DMS114 treated with DMSO at 0.1 percent for 48 hours (cell line): ENCODE measurements around the gene NHS.

Experiments
- DNase-seq: peaks from one replicate; lab custom pipeline; 2025; ENCODE audit not compliant: unreplicated experiment; lab: John Stamatoyannopoulos, UW

NHS gene

DNA sequence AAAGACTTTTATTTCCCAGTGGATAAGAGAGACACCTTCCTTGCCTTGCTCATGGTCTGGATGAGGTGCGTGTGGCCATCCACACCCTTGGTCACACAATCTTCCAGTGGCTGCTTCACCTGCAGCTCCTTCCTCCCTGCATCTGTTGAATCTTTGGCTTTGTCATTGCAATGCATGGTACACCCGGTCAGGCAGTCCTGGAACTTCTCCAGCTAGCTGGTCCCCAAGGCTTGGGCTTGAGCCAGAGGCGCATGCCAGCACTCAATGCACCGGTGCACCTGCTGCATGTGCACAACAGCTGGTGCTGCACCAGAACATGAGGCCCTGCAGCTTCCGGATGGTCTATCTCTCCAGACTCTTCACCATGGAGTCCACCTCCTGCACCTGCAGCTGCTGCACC, 394.0 kb downstream of the NHS start:
- DNase-seq = no peak

DNA sequence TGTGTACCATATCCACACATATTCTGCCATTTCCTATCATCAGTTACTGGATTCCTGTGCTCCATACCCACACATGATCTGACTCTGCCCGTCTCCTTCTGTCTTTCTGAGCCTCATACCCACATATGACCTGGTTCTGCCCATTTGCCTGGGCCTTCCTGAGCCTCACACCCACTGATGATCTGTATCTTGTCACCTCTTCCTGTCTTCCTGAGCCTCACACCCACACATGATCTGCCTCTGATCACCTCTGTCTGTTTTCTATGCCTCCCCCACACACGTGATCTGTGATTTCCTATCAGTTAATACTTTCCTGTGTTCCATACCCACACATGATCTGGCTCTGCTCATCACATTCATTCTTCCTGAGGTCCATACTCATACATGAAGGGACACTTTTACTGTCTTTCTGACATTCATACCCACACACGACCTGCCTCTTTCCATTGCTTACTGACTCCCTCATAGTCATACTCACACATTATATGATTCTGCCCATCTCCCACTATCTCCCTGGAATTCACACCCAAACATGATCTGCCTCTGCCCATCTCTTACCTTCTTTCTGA, 394.8 kb downstream of the NHS start:
- no peak for DNase-seq

DNA sequence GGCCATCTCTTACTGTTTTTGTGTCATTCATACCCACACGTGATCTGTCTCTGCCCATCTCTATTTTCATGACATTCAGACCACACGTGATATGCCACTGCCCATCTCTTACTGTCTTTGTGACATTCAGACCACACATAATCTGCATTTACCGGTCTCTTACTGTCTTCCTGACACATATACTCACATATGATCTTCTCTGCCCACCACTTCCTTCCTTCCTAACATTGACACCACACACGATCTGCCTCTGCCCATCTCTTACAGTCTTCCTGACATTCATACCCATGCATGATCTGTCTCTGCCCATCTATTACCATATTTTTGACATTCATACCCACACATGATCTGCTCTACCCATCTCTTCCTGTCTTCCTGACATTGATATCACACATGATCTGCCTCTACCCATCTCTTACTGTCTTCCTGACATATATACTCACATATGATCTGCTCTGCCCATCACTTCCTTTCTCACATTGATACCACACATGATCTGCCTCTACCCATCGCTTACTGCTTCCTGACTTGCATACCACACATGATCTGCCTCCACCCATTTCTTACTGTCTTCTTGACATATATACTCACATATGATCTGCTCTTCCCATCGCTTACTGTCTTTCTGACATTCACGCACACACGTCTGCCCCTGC, 398.3 kb downstream of the NHS start:
- no peak for DNase-seq

DNA sequence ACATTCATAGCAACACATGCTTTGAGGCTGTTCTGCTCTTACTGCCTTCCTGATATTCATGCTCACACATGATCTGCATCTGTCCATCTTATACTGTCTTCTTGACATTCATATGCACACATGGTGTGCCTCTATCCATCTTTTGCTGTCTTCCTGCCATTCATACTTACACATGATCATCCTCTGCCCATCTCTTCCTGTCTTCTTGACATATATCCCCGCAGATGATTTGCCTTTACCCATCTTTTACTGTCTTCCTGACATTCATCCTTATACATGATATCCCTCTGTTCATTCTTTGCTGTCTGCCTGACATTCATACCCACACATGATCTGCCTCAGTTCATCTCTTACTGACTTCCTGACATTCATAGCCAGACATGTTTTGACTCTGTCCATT, 399.1 kb downstream of the NHS start:
- no peak for DNase-seq

DNA sequence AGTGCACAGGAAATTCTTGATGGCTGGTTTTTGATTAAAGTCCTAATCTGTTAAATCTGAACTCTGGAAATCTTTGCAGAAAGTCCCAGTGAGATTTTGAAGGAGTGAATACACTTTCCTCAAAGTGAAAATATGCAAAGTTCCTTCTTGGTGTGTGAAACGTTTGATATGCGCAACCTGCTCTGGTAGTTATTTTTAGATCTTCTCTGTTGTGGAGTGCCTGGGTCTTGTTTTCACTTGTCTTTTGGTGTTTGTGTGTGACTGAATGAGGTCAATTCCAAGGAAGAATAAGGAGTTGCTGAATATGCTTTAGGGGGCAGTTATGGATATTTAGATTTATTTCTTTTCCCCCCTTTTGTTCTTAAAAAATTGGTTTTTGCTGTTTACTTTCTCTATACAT, 404.0 kb downstream of the NHS start:
- no peak for DNase-seq

DNA sequence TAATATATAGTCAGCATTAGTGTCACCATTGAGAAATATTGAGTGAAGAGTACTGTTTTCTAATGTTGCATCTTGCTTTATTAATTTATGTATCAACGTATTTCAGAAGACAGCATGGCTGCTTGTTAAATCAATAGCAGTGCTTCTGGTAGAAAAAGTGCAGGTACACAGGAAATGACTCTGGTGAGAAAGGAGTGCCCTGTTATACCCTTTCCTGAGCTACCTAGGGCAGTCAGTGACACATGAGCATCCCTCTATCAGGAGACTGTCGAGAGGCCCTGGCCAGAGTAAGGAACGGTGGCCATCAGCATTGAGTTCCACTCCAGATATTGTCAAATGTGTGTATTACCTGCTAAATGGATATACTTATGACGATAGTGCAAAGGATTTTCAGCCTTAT, 404.4 kb downstream of the NHS start:
- no peak for DNase-seq
